Caki2 (cell line): ENCODE results near the gene DHRS13. TPM values are rescaled to one million over a fixed set of nuclear protein-coding genes. Genes with fewer than 3 reads are reported as not detected.
"Not testable (repeated sequence)": the region's sequence is repeated elsewhere in the genome, so short reads cannot be mapped to it uniquely, and the experiment has no call there.

Experiments
- DNase-seq: peaks from one replicate; pipeline ENCODE4 v3.0.0-alpha.2; 2015; ENCODE audit warnings: low read depth
- in situ Hi-C: cut with HindIII; loops from 2 replicates; pipeline ENCODE4 v1.10.0; 2016; ENCODE audit warnings: low sequenced_read_pairs, low pct_unique_long_range_greater_than_20kb, mixed read lengths
- total RNA-seq: library from RNA; depleted of rRNA; stranded (reverse); fragments of >200 nt; shearing (Covaris generic); gene quantifications from 2 replicates; pipeline ENCODE4 v1.2.3, GENCODE V29; 2014; ENCODE audit warnings: low replicate concordance; rRNA removed

The DHRS13 gene
- total RNA-seq, 1 experiment from 2014 or later: 36.2 TPM

DNA sequence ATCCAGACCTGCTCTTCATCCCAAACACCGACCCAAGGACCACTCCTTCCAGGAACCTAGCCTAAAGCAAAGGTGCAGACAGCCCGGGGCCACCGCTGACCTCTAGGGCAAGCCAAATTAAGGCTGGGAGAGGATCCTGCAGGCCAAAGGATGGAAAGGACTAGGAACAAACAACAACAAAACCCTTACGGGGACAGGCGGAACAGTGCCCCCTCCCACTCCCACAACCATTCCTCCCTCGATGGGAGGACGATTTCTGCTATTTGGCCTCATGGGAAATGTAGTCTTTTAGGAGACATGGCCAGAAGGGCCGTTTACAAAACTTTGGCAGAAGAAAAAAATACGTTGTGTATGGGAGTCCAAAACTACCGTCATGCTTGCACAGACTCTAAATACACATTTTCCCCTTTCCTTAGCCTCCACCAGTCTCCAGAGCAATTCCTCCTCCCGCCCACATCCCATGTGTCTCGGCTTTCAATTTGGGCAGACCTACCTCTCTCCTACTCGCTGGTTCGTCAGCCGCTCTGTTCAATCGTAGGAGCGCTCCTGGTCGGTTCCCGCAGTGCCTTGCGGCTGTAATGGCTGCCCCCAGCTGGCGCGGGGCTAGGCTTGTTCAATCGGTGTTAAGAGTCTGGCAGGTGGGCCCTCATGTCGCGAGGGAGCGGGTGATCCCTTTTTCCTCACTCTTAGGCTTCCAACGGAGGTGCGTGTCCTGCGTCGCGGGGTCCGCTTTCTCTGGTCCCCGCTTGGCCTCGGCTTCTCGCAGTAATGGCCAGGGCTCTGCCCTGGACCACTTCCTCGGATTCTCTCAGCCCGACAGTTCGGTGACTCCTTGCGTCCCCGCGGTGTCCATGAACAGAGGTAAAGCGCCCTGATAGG, 48.2 kb downstream of the DHRS13 start, which contains the start of gene ERAL1:
Gene ERAL1 (plus strand): TSS at position 560 of the 879 bp plus-strand sequence. CDS start 19 bp downstream, at position 579.
- in situ Hi-C loops: no loop called here
- peak; percentile 87 for DNase-seq

GRCh38 chr17:28853295-28853694, 49.6 kb downstream of the DHRS13 start:
- in situ Hi-C loops: no loop called here
- DNase-seq: no peak

- in situ Hi-C loops: no loop called here
- no peak for DNase-seq
Observed at GRCh38 chr17:28849281-28849680, 53.6 kb downstream of the DHRS13 start.

DNA sequence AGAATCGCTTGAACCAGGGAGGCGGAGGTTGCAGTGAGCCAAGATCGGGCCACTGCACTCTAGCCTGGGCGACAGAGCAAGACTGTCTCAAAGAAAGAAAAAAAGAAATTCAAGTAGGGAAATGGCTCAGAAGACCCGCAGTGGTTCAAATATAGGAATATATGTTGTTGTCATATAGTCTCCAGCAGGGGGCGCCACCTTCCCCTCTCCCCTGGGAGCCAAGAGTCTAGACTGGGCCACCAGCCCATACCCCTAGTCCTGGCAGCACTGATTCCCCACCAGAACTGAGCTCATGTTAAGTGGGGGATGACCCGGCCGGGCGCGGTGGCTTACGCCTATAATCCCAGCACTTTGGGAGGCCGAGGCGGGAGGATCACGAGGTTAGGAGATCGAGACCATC, 54.2 kb downstream of the DHRS13 start:
- in situ Hi-C loops, DNase-seq: not testable (repeated sequence)

Other genes starting within 250 kb of the DHRS13 start
- gene SDF2, start 241.2 kb downstream of the DHRS13 start, total RNA-seq: 70.4 and 79.9 TPM in 2 replicates
- 12.6 and 16.8 TPM in 2 replicates for gene SUPT6H, start 240.9 kb downstream of the DHRS13 start, total RNA-seq
- 4.2 and 7.4 TPM in 2 replicates for gene PROCA1, start 191.2 kb downstream of the DHRS13 start, total RNA-seq
- gene RAB34, start 185.2 kb downstream of the DHRS13 start, total RNA-seq: 394 and 482 TPM in 2 replicates
- gene RPL23A, start 183.1 kb downstream of the DHRS13 start, total RNA-seq: 631 and 1,120 TPM in 2 replicates
- 10.6 and 43.5 TPM in 2 replicates for gene TLCD1, start 176.8 kb downstream of the DHRS13 start, total RNA-seq
- gene NEK8, start 174.3 kb downstream of the DHRS13 start, total RNA-seq: 2.2 and 3.5 TPM in 2 replicates
- gene TRAF4, start 159.1 kb downstream of the DHRS13 start, total RNA-seq: 49.3 and 61.6 TPM in 2 replicates
- gene FAM222B, start 60.3 kb downstream of the DHRS13 start, total RNA-seq: 1.4 and 2.6 TPM in 2 replicates
- 53.5 and 59.9 TPM in 2 replicates for gene ERAL1, start 48.1 kb downstream of the DHRS13 start, total RNA-seq
- 121 and 133 TPM in 2 replicates for gene FLOT2, start 5.3 kb downstream of the DHRS13 start, total RNA-seq
- gene PHF12, start 48.4 kb upstream of the DHRS13 start, total RNA-seq: 10.6 and 19.2 TPM in 2 replicates
- not detected in 2 replicates for gene SEZ6, start 103.0 kb upstream of the DHRS13 start, total RNA-seq
- gene PIPOX, start 140.1 kb upstream of the DHRS13 start, total RNA-seq: 1.6 and 10.5 TPM in 2 replicates